LNCAP (cell line): Measurements from ENCODE around the gene TXNDC5.

Experiments
- CTCF ChIP-seq: fragments of 450-650 bp; IDR thresholded peaks from 2 replicates; pipeline ENCODE4 v1.5.1; 2017; ENCODE audit warnings: mild to moderate bottlenecking

The TXNDC5 gene

GRCh38 chr6:7841781-7842468, 68.7 kb downstream of the TXNDC5 start:
- no peak for TF ChIP-seq CTCF

- TF ChIP-seq CTCF: no peak
Measured at GRCh38 chr6:7836371-7837026, 74.1 kb downstream of the TXNDC5 start.

GRCh38 chr6:7833751-7834070, 76.9 kb downstream of the TXNDC5 start:
- no peak for TF ChIP-seq CTCF

- no peak for TF ChIP-seq CTCF
Measured at GRCh38 chr6:7832904-7833750, 77.5 kb downstream of the TXNDC5 start.
